Measurements from ENCODE around the gene C14orf119. TPM values are rescaled to one million over a fixed set of nuclear protein-coding genes. Genes with fewer than 3 reads are reported as not detected.
A peak's percentile ranks its signal among the peaks of the same experiment; 100 is the strongest.

The C14orf119 gene
- total and polyA plus RNA-seq, 9 of the 15 experiments (the other 6 are each of a cell fraction or from before 2014, with no cell fraction given) = 36.7 to 251 (median 51.8) TPM

- TF ChIP-seq PHTF2 (CRISPR knock-in tag; IDR thresholded peaks at IDR 0.05) (no peak), ZNF384 (IDR thresholded peaks at IDR 0.05; ENCODE audit: low read depth, low read length) (0 out of 2 replicates have a peak, but pooled peaks have one; percentile 22), ZFP30 (CRISPR knock-in tag; IDR thresholded peaks at IDR 0.05; ENCODE audit: borderline replicate concordance) (no peak), ZNF165 (CRISPR knock-in tag; IDR thresholded peaks at IDR 0.05; ENCODE audit: borderline replicate concordance) (no peak), SNRNP70 (optimal IDR thresholded peaks at IDR 0.05; ENCODE audit: low read depth, low read length) (no peak), ELF1 (tag; IDR thresholded peaks at IDR 0.05) (peak; percentile 89), OTX1 (CRISPR knock-in tag; IDR thresholded peaks at IDR 0.05) (no peak), USF1 (CRISPR knock-in tag; IDR thresholded peaks at IDR 0.05) (no peak), HNRNPLL (IDR thresholded peaks at IDR 0.05; ENCODE audit: low read depth, low read length, poor library complexity, severe bottlenecking) (peak; percentile 52), ZNF239 (CRISPR knock-in tag; IDR thresholded peaks at IDR 0.05) (no peak), IRF9 (tag; IDR thresholded peaks at IDR 0.05) (no peak), ZKSCAN8 (CRISPR knock-in tag; IDR thresholded peaks at IDR 0.05) (no peak), PHF20 (IDR thresholded peaks at IDR 0.05; ENCODE audit: partially characterized antibody) (peak; percentile 49), MYBL2 (IDR thresholded peaks at IDR 0.05; ENCODE audit: low read depth) (no peak), MYBL2 (CRISPR knock-in tag; IDR thresholded peaks at IDR 0.05; ENCODE audit: borderline replicate concordance) (no peak), SMARCA5 (IDR thresholded peaks at IDR 0.05) (no peak), STAT5B (CRISPR knock-in tag; IDR thresholded peaks at IDR 0.05) (no peak), ZNF143 (CRISPR knock-in tag; IDR thresholded peaks at IDR 0.05) (no peak), CSDE1 (IDR thresholded peaks at IDR 0.05) (no peak), KLF10 (CRISPR knock-in tag; IDR thresholded peaks at IDR 0.05) (no peak), TCF3 (CRISPR knock-in tag; IDR thresholded peaks at IDR 0.05) (peak; percentile 19; the same call in 1 of the 2 replicates), ZFX (CRISPR knock-in tag; IDR thresholded peaks at IDR 0.05) (peak; percentile 46), ATF3 (IDR thresholded peaks at IDR 0.05) (0 out of 2 replicates have a peak, but pooled peaks have one; percentile 8), ATF3 (CRISPR knock-in tag; conservative IDR thresholded peaks at IDR 0.05) (no peak), DACH1 (IDR thresholded peaks at IDR 0.05; ENCODE audit: partially characterized antibody) (no peak)
- TF ChIP-seq, protein P1, sequence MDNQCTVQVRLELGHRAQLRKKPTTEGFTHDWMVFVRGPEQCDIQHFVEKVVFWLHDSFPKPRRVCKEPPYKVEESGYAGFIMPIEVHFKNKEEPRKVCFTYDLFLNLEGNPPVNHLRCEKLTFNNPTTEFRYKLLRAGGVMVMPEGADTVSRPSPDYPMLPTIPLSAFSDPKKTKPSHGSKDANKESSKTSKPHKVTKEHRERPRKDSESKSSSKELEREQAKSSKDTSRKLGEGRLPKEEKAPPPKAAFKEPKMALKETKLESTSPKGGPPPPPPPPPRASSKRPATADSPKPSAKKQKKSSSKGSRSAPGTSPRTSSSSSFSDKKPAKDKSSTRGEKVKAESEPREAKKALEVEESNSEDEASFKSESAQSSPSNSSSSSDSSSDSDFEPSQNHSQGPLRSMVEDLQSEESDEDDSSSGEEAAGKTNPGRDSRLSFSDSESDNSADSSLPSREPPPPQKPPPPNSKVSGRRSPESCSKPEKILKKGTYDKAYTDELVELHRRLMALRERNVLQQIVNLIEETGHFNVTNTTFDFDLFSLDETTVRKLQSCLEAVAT (IDR thresholded peaks at IDR 0.05) = peak in 1 of 2 experiments; percentile 63; a peak in 1 of 4 replicates
Measured at GRCh38 chr14:23095196-23096108, at the start of gene C14orf119 (continued).

Data from K562 (cell line).